Raji (cell line): ENCODE measurements around the gene CNTNAP5.

Source experiments
- POLR2A ChIP-seq: IDR thresholded peaks from 2 replicates; pipeline ENCODE4 v1.6.1; 2011; ENCODE audit warnings: low read depth, low read length, control low read depth; ENCODE audit not compliant: insufficient read depth

Gene CNTNAP5

GRCh38 chr2:124369181-124369580 lies 344.1 kb downstream of the CNTNAP5 start:
- TF ChIP-seq POLR2A = no peak

DNA sequence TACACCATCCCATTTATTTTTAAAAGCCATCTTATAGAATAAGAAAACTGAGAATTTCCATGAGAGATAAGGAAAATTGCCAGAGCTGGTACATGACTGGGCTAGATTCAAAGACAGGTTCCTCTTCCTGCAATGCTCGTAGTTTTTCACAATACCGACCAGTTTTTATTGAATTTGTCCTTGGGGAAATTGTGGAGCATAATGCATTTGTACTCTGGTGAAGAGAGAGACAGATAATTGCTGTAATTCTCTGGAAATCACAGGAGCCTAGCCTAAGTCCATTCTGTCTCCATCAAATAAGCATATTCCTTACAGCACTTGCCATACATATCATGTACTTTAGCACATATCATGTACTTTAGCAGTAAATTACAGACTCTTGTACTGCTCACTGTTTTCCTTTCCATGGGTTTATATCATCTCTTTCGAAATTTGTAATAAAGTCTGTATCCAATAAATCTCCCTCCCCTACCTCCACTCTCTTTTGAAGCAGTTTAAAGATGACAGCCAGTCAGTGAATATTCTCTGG lies 355.2 kb downstream of the CNTNAP5 start:
- no peak for TF ChIP-seq POLR2A

GRCh38 chr2:124382067-124382618 lies 357.1 kb downstream of the CNTNAP5 start:
- no peak for TF ChIP-seq POLR2A

GRCh38 chr2:124395961-124396360 lies 370.9 kb downstream of the CNTNAP5 start:
- TF ChIP-seq POLR2A = no peak

DNA sequence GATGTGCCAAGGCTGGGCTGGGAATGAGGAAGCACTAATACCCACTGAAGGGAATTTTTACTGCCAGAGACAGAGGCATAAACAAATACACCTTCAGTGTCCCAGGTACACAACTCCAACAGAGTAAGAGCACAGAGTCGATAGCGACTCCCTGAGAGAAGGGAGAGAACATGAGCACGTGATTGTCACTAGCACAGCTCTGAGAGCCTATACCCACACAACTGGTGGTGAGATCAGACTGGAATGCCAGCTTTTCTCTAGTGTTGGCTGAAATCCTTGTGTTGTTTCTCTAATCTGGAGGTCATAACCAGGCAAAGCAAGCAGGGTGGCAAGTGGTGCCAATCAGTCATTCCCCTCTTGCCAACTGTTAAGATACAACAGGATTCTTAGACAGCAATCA lies 377.2 kb downstream of the CNTNAP5 start:
- TF ChIP-seq POLR2A = no peak

DNA sequence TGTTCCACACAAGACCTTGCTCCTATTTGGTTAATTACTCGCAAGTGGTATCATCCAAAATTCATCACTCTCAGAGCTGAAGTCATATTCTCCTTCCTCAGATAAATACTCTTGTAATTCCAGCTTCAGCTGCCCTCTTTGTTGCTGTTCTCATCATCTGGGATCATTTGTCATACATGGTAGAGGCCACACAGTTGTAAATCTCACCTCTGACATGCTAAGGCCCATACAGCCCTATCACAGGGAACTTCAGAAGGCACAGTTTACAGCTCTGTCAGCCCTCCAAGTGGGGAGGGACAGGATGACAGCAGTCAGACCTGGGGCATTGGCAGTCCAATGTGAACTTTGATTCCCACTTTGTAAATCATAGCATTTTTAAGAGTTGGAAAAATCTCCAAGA lies 399.0 kb downstream of the CNTNAP5 start:
- TF ChIP-seq POLR2A = no peak

DNA sequence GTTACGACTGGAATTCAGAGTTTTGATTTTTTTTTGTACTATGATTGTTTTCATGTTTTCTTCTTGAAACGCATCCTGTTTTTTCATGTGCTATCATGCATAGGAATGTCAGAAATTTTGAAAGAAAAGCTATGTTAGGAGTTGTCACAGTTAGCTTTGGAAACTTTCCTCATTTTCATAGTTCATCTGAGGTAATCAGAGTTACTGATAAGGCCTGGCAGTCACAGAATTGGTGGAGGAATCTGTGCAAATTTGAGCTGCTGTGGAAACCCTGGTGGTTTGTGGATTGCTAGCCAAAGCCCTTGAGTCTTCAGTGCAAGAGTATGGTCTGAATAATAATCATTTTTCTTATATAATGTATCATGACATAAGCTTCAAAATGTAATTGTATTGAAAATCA lies 401.0 kb downstream of the CNTNAP5 start:
- TF ChIP-seq POLR2A = no peak

DNA sequence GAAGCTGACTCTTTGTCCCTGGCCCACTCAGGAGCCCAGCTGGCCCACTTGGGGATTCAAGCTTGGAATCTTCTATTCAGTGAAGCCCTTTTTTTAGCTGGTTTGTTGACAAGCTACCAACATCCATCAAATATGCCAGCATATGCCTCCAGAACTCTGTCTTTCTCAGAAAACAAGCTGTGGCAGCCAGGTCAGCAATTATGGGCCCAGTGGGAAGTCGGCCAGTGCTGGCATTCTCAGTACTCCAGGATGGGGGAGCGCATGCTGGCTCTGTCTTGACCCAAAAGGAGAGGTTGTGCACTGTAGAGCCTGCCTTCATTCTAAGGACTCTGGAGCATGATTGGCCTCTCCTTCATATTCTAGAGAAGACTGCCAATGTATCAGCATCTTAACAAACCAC lies 401.5 kb downstream of the CNTNAP5 start:
- no peak for TF ChIP-seq POLR2A

GRCh38 chr2:124437811-124438210 lies 412.7 kb downstream of the CNTNAP5 start:
- TF ChIP-seq POLR2A = no peak

- no peak for TF ChIP-seq POLR2A
These were observed 425.4 kb downstream of the CNTNAP5 start for GRCh38 chr2:124450481-124450880.

DNA sequence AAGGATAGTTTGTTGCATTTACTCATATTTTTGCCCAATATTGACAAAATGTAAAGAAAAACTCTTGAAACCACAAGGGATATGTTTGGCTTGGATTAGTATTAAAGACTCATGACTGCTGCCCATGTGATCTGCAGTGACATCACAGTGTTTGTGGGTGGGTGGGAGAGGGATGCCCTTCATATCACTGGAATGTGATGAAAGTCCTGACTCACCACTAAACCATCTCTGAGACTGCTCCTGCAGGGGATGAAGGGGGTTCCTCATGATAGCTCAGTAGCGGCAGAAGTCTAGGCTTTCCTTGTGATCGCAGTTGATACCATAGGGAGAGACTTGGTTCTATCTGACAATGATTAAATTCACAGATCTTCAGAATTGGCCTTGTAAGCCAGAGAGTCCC lies 451.2 kb downstream of the CNTNAP5 start:
- no peak for TF ChIP-seq POLR2A

DNA sequence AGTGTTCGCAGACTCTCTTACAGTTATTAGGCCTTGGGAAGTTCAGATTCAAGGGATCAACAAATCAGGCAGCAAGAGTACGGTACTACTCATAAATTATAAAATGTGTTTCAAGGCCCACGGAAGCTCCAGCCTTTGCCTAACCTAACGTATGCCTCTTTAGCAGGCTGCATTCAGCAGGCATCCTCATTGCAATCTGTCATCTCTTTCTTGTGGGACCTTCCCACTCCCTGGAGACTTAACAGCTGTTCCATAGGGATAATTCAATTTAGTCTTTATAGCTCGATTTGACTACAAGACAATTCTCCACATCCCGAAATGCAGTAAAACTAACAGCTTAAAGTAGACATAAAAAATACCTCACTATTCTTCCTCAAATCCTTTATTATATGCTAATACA lies 453.7 kb downstream of the CNTNAP5 start:
- TF ChIP-seq POLR2A = no peak

DNA sequence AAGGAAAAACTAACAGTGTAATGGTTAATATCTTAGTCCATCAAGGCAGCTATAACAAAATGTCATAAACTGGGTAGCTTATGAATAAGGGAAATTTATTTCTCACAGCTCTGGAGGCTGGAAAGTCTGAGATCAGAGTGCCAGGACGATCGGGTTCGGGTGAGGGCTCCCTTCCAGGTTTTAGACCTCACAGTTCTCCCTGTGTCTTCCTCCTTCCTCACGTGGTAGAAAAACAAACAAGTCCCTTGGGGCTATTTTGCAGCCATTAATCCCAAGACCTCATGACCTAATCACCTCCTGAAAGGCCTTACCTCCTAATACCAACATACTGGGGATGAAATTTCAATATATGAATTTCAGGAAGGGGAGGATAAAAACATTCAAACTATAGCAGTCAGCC lies 455.9 kb downstream of the CNTNAP5 start:
- TF ChIP-seq POLR2A = no peak

GRCh38 chr2:124482044-124482443 lies 457.0 kb downstream of the CNTNAP5 start:
- no peak for TF ChIP-seq POLR2A

- no peak for TF ChIP-seq POLR2A
These were observed 457.5 kb downstream of the CNTNAP5 start for GRCh38 chr2:124482551-124482950.

- TF ChIP-seq POLR2A = no peak
These were observed 460.6 kb downstream of the CNTNAP5 start for GRCh38 chr2:124485659-124486058.

DNA sequence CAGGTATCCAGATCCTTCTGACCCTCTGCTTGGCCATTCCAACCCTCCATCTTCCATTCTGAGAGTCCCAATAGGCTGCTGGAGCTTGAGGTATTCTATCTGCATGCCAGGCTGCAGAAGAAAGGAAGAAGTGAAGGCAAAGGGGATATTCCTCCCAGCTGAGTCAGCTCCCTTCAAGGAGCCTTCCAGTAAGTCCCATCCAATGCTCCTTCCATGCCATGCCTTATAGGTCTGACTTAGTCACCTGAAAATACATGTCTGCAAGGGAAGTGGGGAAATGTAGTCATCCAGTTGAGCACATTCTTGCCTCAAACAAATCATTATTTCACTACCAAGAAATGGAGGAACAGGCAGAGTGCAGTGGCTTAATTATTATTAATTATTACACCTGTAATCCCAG lies 464.6 kb downstream of the CNTNAP5 start:
- no peak for TF ChIP-seq POLR2A

GRCh38 chr2:124501575-124502152 lies 476.6 kb downstream of the CNTNAP5 start:
- TF ChIP-seq POLR2A = no peak

- no peak for TF ChIP-seq POLR2A
These were observed 489.1 kb downstream of the CNTNAP5 start for GRCh38 chr2:124514236-124514635.
